ENCODE results near the gene RAB28. TPM values are rescaled to one million over a fixed set of nuclear protein-coding genes. Genes with fewer than 3 reads are reported as not detected.

The RAB28 gene
- total and polyA plus RNA-seq, 9 of the 15 experiments (the other 6 are each of a cell fraction or from before 2014, with no cell fraction given) = 6.7 to 40.4 (median 23.0) TPM

DNA sequence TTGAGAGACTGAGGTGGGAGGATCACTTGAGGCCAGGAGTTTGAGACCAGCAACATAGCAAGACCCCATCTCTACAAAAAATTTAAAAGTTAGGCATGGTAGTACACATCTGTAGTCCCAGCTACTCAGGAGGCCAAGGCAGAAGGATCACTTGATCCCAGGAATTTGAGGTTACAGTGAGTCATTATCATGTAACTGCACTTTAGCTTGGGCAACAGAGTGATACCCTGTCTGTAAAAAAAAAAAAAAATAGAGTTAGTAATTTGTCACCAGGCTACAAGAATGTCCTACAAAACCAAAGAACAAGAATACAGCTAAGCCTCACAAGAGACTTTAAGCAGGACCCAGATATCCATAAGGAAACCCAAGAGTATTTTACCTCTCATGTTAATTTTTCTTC lies 27.0 kb upstream of the RAB28 start:
- H3K27ac ChIP-seq (ENCODE audit: extremely low read depth, low read depth, low read length) = no peak overlapping the region
- H3K9me1 ChIP-seq (ENCODE audit: control insufficient read depth, insufficient read depth, low read length) = no peaks in the 10 kb centered on the region
- no peak overlapping the region for H3K4me2 ChIP-seq (ENCODE audit: insufficient read depth, low read length)
- FAIRE-seq (no peak), DNase-seq (ENCODE audit: extremely low read depth in 1 of 4, low spot score in 3 of 4) (no peak), ATAC-seq (no peak)
- TF ChIP-seq EZH2 (IDR thresholded peaks at IDR 0.05; ENCODE audit: borderline replicate concordance, low read depth, low read length) (no peak), NCOR1 (IDR thresholded peaks at IDR 0.05) (no peak), NR2C2 (CRISPR knock-in tag; IDR thresholded peaks at IDR 0.05) (no peak), NR2C2 (tag; IDR thresholded peaks at IDR 0.05) (no peak), CC2D1A (IDR thresholded peaks at IDR 0.05) (no peak), ZNF644 (tag; IDR thresholded peaks at IDR 0.05; ENCODE audit: low read depth) (no peak), PHF21A (IDR thresholded peaks at IDR 0.05; ENCODE audit: borderline replicate concordance, low read depth) (no peak)
- TF ChIP-seq, protein P1, sequence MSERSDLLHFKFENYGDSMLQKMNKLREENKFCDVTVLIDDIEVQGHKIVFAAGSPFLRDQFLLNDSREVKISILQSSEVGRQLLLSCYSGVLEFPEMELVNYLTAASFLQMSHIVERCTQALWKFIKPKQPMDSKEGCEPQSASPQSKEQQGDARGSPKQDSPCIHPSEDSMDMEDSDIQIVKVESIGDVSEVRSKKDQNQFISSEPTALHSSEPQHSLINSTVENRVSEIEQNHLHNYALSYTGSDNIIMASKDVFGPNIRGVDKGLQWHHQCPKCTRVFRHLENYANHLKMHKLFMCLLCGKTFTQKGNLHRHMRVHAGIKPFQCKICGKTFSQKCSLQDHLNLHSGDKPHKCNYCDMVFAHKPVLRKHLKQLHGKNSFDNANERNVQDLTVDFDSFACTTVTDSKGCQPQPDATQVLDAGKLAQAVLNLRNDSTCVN (CRISPR knock-in tag; IDR thresholded peaks at IDR 0.05) = no peak
- TF ChIP-seq, protein P2, sequence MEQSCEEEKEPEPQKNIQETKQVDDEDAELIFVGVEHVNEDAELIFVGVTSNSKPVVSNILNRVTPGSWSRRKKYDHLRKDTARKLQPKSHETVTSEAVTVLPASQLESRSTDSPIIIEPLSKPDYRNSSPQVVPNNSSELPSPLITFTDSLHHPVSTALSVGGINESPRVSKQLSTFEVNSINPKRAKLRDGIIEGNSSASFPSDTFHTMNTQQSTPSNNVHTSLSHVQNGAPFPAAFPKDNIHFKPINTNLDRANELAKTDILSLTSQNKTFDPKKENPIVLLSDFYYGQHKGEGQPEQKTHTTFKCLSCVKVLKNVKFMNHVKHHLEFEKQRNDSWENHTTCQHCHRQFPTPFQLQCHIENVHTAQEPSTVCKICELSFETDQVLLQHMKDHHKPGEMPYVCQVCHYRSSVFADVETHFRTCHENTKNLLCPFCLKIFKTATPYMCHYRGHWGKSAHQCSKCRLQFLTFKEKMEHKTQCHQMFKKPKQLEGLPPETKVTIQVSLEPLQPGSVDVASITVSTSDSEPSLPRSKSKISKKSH (CRISPR knock-in tag; IDR thresholded peaks at IDR 0.05) = no peak
- no peaks in the 10 kb centered on the region for H3K79me2 ChIP-seq (ENCODE audit: control insufficient read depth, insufficient read depth, low read length)
- POLR2A ChIA-PET = interaction anchor here (1.6 kb wide), 1 partner anchor 11 kb away, joined by 4 read pairs; no protein-coding TSS in a partner anchor
- no peak overlapping the region for H3K4me3 ChIP-seq
- no TSS peak for BruUV-seq (replicated peaks)
- no peaks in the 10 kb centered on the region for H3K4me1 ChIP-seq (replicated peaks in 1 of 2; ENCODE audit: control insufficient read depth in 2 of 2, insufficient read depth in 2 of 2, low read length in 2 of 2)
- H3K9ac ChIP-seq (ENCODE audit: insufficient read depth in 1 of 2, low read depth in 2 of 2, low read length in 2 of 2) = no peak overlapping the region
- CTCF ChIA-PET (ENCODE audit: low intra/inter-chr PET ratio) = no interaction called here
- no peaks in the 10 kb centered on the region for H3K36me3 ChIP-seq (ENCODE audit: control insufficient read depth, insufficient read depth, low read length)
- no peaks in the 10 kb centered on the region for H4K20me1 ChIP-seq (replicated peaks; ENCODE audit: control insufficient read depth, insufficient read depth, low read length)
- H3K27me3 ChIP-seq (ENCODE audit: control insufficient read depth in 2 of 2, insufficient read depth in 2 of 2, low read length in 2 of 2) = no peaks in the 10 kb centered on the region
- intact Hi-C loops (cut with micrococcal nuclease) (no loop called here), in situ Hi-C loops (cut with MboI) (no loop called here)
- H2AFZ ChIP-seq (ENCODE audit: low read depth, low read length) = no peak overlapping the region
- H3K9me3 ChIP-seq (replicated peaks; ENCODE audit: control insufficient read depth, insufficient read depth, low read depth, low read length) = no peaks in the 10 kb centered on the region
